DMS 273 (cell line): ENCODE data around the gene PCID2.
"Not testable (repeated sequence)": the region's sequence is repeated elsewhere in the genome, so short reads cannot be mapped to it uniquely, and the experiment has no call there.

Experiments used
- DNase-seq: peaks from one replicate; lab custom pipeline; 2025; ENCODE audit not compliant: unreplicated experiment; lab: John Stamatoyannopoulos, UW

Gene PCID2

DNA sequence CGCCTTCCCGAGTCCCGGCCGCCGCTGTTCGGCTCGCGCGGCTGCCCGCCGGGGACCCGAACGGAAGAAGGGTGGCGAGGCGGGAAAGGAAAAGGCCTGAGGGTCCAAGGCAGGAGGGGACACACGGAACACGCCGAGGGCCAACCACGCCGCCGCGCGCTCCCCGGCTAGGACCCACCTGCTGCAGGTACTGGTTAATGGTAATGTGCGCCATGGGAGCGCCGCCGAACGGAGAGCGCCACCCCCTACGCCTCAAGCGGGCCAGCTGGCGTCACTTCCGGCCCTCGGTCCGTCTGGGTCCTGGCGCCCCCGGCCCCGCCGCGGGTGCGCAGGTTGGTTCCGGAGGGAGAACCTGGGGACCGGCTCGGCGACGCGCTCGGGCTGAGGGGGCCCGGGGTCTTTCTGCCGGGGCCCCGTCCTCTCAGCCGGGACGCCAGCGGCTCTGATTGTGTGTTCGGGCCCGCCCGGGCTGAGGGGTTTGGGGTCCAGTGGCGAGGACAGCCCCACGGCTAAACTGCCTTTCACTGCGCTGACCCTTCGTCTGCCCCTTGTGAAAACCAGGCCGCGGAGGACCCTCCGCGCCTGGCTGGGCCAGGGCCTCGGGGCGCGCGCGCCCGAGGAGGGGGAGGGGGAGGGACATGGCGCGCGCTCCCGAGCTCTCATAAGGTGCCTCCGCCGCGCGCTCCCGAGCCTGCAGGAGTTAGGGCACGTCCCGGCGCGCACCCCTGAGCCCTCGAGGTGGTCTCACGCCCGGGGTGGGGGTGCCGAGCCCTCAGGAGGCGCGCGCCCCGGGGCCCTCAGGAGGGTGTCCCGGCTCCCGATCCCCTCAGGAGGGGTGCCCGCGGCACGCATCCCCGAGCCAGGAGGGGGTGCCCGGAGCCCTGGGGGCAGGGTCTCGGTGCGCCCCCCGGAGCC is at the start of gene PCID2:
Gene PCID2 (minus strand): TSS at position 249 of the 915 bp plus-strand sequence. CDS start 35 bp downstream, at position 214.
- peak; percentile 96 for DNase-seq

DNA sequence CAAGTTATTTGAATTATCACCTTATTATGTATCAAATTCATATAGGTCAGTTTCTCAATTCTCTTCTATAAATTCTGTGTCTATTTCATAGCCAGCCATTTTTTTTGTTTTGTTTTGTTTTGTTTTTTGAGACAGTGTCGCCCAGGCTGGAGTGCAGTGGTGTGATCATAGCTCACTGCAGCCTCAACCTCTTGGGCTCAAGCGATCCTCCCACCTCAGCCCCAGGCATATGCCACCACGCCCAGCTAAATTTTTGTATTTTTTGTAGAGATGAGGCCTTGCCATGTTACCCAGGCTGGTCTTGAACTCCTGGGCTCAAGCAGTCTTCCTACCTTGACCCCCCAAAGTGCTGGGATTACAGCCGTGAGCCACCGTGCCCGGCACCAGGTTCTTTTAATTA is 49.4 kb upstream of the PCID2 start:
- not testable (repeated sequence) for DNase-seq

DNA sequence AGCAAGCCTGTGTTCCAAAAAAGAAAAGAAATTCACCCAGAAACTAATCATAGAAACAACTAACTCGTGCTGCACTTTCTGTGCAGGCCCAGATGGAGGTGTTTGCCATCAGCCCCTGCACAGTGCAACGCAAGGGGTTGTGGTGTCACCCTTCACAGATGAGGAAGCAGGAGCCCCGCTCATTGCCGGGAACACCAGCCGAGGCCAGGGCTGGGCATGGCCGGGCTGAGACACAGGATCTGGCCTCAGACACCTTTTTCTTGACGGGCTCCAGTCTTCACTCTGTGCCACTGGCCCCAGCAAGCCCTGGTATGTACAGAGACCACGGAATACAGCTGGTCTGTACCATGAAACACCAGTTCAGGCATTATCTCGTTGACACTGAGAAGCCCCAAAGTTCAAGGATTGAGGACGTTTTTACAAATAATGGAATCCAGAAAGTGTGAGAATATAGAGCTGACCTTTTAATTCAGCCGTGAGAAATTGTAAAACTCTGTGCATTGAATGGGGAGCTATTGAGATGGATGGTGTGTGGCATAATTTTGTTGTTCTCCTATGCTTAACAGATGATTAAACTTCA is 44.1 kb upstream of the PCID2 start:
- no peak for DNase-seq

DNA sequence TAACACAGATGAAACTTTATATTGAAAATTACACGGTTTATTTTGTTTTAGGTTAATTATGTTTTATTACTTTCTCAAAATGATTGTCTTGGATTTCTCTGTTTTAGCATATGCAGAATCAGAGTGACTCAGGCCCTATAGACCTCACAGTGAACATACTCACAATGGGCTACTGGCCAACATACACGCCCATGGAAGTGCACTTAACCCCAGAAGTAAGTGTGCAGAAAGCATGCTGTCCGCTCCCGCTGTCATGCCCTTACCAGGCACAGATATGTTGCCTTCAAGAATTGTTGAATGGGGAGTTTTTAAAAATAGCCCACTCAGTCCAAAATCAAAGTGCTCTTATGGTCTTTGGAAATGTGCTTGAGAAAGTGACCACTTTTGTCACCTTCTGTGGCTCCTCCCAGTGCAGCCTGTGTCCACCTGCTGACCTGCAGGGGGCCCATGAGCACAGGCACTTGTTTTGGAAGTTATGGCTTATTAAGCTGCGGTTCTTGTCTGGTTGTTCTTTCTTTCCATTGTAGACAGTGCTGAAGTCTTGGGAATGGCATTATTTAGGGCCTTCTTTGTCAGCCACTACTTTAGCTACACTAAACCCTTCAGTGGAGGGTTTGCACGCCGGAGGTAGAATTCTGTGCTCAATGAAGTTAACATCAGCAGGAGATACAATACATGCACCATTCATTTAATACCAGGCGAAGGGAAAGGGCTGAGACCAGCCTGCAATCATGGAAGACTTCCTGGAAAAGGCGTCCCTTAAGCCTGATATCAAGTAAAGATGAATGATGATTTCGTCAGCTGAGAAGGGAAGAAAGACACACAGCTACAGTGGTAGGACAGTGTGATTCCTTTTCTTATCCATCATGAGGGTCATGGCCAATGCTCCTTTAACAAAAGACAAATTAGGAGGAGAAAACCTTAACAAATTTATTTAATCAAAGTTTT is 37.7 kb upstream of the PCID2 start:
- no peak for DNase-seq

DNA sequence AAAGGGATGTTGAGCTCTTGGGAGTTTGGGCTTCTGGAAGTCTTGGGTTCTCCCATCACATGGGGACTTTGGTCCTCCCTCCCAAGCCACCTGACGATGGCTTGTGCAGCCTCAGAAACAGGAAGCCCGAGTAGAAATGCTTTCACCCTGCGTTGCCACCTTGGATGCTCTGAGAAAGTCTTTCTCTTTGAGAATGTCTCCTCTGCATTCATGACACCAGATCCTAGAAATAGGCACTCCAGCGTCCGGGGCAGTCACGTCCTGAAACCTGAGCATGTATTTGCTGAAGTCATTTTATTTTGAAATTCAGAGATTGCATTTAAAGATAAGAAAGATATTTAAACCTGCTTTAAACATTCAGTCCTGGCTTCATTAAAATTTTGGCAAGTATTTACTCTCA is 35.4 kb upstream of the PCID2 start:
- DNase-seq = no peak

DNA sequence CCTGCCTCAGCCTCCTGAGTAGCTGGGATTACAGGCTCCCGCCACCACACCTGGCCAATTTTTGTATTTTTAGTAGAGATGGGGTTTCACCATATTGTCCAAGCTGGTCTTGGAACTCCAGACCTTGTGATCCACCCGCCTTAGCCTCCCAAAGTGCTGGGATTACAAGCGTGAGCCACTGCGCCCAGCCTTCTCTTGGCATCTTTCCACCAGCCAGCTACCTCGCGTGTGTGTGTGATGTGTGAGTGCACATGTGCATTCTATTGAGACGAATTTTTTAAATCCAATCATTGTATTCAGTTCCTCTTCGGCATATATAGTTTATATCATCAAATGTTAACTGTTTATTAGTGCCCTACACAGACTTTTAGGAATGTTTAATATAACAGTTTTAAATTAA is 33.2 kb upstream of the PCID2 start:
- not testable (repeated sequence) for DNase-seq

DNA sequence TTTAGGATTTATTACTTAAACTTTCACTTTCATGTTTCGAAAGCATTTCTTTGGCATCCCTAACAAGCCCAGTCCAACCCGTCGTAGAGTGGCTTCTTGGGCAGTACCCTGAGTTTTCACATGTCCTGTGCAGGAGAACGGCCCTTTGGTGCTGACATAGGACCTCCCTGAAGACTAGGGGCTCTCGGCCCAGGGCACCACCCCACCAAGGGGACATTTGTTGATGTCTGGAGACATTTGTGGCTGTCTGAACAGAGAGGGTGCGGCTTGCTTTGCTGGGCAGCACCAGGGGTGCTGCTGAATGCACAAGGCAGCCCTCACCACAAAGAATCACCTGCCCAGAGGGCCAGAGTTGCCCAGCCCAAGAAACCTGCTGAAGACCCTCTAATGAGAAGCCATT is 31.5 kb upstream of the PCID2 start:
- no peak for DNase-seq

DNA sequence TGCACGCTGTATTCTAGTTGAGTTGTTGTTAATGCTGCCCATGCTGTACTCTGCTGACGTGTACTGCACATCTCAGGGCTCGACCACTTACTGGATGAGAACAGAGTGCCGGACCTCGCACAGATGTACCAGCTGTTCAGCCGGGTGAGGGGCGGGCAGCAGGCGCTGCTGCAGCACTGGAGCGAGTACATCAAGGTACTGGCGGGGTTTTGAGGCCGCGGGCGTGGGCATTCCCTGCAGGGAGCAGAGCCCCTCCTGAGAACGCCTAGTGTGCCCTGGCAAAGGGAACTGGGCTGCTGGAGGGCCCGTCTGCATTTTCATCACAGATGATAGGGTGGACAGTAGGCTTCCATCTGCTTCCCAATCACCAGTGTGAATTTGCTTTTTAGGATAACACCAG is 30.9 kb upstream of the PCID2 start:
- DNase-seq = no peak

DNA sequence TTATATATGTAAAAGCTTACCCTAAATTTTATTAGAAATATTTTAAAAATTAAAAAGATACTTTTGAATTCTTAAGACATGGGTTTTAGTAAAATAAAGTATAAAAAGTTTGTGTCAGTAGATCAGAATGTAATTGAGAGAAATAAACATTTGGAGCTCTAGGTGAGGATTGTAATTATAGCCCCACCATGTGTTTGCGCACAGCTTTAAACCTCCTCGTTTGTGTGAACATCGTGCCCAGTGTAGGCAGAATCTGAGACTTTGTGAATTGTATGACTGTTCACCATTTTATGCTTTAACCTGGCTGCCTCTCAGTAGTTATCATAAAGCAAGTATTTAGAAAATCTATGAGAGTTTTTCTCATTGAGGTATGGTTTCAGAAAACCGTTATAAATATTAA is 30.1 kb upstream of the PCID2 start:
- no peak for DNase-seq

DNA sequence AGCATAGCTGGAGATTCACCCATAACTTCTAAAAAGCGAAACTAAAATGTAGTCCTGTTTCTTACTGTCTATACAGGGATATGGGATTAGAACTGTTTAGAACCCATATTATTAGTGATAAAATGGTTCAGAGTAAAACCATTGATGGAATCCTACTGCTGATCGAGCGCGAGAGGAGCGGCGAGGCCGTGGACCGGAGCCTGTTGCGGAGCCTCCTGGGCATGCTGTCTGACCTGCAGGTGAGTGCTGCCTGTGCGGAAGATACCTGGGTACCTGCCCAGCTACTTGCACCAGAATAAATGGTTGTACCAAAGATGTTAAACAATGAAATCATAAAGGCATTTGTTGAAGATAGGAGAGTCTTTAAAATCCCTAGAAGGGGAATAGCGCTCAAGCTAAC is 24.6 kb upstream of the PCID2 start:
- no peak for DNase-seq

DNA sequence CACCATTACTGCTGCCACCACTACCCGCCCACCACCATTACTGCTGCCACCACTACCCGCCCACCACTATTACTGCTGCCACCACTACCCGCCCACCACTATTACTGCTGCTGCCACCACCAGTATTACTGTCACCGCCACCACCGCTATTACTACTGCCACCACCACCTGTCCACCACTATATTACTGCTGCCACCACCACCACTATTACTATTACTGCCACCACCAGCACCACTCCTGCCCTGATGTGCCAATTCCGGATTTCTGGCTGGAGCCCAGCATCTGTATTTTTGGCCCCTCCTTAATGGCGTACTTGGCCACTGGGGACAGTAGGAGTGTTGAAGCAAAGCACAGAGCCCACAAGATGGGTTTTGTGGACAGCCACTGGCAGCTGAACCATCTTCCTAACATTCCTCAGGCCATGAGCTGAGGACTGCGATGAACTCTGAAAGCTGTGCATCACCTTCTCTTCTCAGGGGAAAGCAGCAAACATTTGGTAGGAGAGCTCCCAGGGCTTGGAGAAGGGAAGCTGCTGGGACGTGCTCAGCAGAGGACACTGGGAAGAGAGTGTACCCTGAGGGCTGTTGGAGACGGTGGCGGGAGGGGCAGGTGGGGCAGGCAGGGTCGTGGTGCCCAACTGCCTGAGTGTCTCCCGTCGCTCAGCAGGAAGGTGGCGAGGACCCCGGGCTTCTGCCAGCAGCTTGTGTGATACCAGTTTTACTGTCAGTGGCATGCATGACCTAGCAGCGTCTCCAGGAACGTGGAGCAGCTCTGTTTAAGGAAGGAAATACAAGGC is 23.9 kb upstream of the PCID2 start:
- DNase-seq = no peak

DNA sequence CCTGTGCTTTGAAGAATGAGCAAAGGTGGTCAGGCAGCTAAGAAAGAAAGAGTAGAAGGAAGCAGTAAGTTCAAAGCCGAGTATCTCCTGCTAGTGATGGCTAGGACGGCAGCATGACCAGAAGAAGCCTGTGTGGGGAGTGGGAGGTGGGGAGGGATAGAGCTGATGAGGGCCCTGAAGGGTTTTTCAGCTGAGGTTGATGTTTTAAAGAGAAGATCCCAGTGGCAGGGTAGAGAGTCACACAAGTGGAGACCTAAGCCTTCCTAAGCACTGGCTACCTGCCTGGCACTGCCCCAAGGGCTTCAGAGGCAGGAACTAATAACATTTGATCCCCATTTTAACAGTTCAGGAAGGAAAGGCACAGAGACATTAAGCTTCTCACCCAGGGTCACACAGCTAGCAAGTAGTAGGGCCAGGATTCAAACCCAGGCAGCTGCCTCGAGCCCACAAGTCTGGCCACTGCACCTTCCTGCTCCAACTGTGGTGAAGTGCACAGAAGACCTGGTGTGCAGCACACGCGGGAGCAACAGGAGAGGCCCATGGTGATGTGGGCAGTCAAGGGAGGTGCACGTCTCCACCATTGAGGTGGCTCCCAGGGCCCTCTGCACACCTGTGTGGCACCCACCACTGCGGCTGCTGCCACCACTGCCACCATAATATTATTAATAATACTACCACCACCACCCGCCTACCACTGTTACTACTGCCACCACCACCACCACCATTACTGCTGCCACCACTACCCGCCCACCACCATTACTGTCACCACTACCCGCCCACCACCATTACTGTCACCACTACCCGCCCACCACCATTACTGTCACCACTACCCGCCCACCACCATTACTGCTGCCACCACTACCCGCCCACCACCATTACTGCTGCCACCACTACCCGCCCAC is 23.1 kb upstream of the PCID2 start:
- no peak for DNase-seq

DNA sequence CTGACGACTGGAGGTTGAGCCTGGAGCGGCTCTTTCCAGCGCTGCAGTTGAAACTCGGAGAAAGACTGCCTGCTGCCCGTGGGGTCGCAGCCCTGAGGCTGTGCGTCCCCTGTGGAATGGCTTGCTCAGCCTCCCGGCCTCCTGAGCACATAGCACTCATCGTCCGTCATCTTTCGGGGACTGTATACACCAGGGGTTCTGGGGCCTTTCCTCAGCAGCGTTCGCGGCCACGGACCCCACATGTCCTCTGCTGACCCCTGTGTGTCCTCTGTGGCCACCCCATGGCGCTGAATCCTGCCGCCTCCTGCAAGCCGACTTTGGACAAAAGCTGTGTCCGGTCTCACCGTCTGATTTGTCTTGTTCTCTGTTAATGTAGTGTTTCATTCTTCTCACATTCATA is 21.3 kb upstream of the PCID2 start:
- no peak for DNase-seq

DNA sequence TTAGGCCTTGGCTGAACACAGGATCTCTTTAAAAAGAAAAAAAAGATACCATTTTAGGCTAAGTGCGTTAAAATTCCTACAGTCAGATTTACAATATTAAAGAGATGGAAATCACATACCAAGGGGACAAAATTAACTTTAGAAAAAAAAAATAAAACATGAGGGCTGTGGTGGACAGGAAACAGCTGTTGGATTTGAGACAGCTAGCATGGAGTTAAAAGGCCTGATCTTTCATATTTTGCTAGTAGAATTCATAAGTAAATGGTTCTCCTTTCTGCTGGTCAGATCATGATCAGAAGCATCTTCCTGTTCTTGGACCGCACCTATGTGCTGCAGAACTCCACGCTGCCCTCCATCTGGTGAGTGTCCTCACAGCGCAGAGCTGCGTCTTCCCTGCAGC is 20.7 kb upstream of the PCID2 start:
- DNase-seq = no peak

DNA sequence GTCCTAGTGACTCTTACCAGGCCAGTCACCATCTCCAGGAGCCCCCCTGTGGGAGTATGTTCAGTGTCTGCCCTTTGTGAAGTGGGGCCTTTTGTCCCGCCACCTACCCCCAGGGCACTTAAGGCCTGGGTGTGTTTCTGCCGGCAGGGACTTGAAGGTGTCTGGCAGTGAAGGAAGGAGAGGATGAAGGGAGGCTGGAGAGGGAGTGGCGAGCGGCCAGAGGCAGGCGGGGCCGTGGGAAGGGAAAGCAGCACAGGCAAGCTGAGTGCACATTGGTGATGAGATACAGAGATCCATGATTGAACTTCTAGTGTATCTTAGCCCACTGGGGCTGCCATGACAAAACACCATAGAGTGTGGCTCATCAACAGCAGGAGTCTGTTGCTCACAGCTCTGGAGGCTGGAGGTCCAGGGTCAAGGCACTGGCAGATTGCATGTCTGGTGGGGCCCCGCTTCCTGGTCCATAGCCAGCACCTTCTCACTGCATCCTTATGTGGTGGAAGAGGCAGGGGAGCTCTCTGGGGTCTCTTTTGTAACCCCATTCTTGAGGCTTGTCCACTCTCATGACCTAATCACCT is 18.5 kb upstream of the PCID2 start:
- DNase-seq = no peak

DNA sequence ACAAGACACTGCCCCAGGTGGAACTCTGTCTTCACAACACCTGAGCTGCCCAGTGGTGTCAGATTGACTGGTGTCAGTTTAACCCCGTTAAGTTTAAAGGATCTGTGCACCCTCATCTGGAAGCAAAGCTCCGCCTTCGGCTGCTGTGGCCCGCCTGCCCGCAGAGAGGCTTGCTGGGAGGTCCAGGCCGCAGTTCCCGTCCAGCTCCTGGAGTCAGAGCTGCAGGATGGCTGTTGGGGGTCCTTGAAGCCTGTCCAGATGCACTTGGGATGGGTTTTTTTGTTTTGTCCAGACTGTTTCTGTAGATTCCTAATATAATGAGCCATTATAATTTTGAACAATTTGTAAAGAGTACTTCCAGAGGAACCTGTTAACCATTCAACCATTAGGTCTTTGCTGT is 17.0 kb upstream of the PCID2 start:
- no peak for DNase-seq

DNA sequence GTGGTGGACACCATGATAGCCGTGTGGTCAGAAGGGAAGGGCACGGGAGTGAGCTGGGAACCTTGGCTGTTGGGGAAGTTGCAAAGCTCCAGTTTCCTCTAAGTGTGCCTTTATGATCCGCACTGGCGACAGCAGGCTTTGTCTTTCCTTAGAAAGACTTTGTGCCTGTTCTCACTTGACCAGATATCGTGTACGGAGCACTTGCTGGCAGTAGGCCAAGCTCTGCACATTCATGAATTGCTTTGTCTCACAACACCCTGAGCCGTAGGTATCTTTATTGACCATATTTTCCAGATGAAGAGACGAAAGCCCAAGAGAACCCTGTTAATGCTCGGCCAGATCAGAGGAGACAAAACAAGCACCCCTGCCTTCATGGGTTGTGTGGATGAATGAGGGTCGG is 16.0 kb upstream of the PCID2 start:
- no peak for DNase-seq

DNA sequence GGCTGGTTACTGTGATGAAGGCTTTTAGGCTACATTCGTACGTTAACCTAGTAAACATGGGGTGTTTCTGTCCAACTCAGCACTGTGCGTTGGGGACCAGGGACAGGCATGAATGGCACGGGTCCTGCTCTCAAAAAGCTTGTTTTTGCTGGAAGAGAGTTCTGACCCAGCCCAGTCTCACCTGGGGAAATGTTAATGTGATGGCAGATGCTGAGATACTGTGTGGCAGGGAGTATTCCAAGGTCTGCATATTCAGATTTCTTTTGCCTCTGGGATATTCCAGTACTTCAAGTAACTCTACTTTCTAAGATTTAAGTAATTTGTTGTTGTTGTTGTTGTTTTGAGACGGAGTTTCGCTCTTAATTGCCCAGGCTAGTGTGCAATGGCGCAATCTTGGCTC is 14.6 kb upstream of the PCID2 start:
- no peak for DNase-seq

DNA sequence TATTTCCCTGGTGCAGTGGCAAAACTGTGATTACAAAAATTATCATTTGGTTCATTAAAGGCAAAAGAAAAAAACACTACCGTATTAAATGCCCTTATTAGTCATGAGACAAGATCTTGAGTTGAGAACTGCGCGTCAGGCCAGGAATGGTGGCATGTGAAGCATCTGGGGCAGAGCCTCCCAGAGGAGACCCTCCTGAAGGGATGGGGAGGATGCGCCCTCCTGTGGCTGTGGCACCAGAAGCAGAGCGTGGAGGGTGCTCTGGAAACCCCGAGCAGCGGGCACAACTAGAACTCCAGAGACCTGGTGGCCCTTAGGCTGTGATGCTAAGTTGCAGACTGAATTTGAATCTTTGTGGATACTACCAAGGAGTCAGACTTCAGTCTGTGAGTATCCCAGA is 12.4 kb upstream of the PCID2 start:
- no peak for DNase-seq
